Endodermal cell (in vitro differentiated cells): ENCODE results near the gene GALNT18. TPM values are rescaled to one million over a fixed set of nuclear protein-coding genes. Genes with fewer than 3 reads are reported as not detected.

ENCODE experiments used
- DNase-seq: peaks from one replicate; pipeline ENCODE4 v3.0.0-alpha.2; 2017
- H3K27ac ChIP-seq: 2 replicates; pipeline ENCODE4 v1.5.1; 2013; ENCODE audit warnings: mild to moderate bottlenecking, low read depth, low read length, moderate library complexity
- H3K27me3 ChIP-seq: 2 replicates; pipeline ENCODE4 v1.6.1; 2013; ENCODE audit warnings: mild to moderate bottlenecking, low read length, moderate library complexity; ENCODE audit not compliant: insufficient read depth, control insufficient read depth, poor library complexity, severe bottlenecking
- H3K36me3 ChIP-seq: 2 replicates; pipeline ENCODE4 v1.7.0; 2013; ENCODE audit warnings: mild to moderate bottlenecking, low read length, moderate library complexity; ENCODE audit not compliant: control insufficient read depth, insufficient read depth
- H3K4me1 ChIP-seq: one replicate; pipeline ENCODE4 v1.7.0; 2013; ENCODE audit warnings: low read length; ENCODE audit not compliant: control insufficient read depth, insufficient read depth
- H3K4me3 ChIP-seq: 2 replicates; pipeline ENCODE4 v1.5.1; 2013; ENCODE audit warnings: mild to moderate bottlenecking, low read length, moderate library complexity
- H3K9ac ChIP-seq: 2 replicates; pipeline ENCODE4 v1.6.1; 2013; ENCODE audit warnings: mild to moderate bottlenecking, low read length, moderate library complexity; ENCODE audit not compliant: poor library complexity, severe bottlenecking; ENCODE audit errors: extremely low read depth
- H3K9me3 ChIP-seq: 2 replicates; pipeline ENCODE4 v1.6.1; 2013; ENCODE audit warnings: mild to moderate bottlenecking, low read length, moderate library complexity; ENCODE audit not compliant: control insufficient read depth
- H3K27ac Mint-ChIP-seq: 2 replicates; pipeline ENCODE4 v1.8.0; 2020; ENCODE audit warnings: mixed read lengths
- H3K27me3 Mint-ChIP-seq: 2 replicates; pipeline ENCODE4 v1.8.0; 2021; ENCODE audit warnings: mild to moderate bottlenecking, mixed read lengths; ENCODE audit not compliant: insufficient read depth
- H3K36me3 Mint-ChIP-seq: 2 replicates; pipeline ENCODE4 v1.8.0; 2020; ENCODE audit warnings: low read depth, mixed read lengths
- H3K4me1 Mint-ChIP-seq: 2 replicates; pipeline ENCODE4 v1.8.0; 2020; ENCODE audit warnings: mixed read lengths
- H3K4me3 Mint-ChIP-seq: 2 replicates; pipeline ENCODE4 v1.8.0; 2020; ENCODE audit warnings: mild to moderate bottlenecking, moderate library complexity, mixed read lengths
- H3K9me3 Mint-ChIP-seq: 2 replicates; pipeline ENCODE4 v1.8.0; 2020; ENCODE audit warnings: mild to moderate bottlenecking, mixed read lengths
- WGBS, 2 experiments: methylation state at CpG; one replicate each; pipeline versions ENCODE4 v1.1.5 to v1.1.7; 2013; ENCODE audit warnings: missing lambda C conversion rate in 2 of 2, mixed read lengths in 1 of 2; ENCODE audit not compliant: insufficient coverage in 1 of 2, insufficient read length in 1 of 2; 5-methylcytosine and 5-hydroxymethylcytosine counted together
- total RNA-seq, 2 donors: library from RNA; stranded (reverse); fragmentation: NEBNext Ultra II Directional in 1 of 2; extraction: Animal tissue kit (Norgen Biotek cat#: 25700) in 1 of 2; gene quantifications; 2 replicates in 1 of 2; 3 replicates in 1 of 2; pipeline ENCODE4 v1.2.1, GENCODE V29; 2021
- TF ChIP-seq, protein P1 (sequence below): fragments of 200-600 bp; sonication (generic); conservative IDR thresholded peaks from 2 replicates; pipeline ENCODE4 v1.5.0; 2021; ENCODE audit warnings: antibody characterized with exemption, mild to moderate bottlenecking

Gene GALNT18
- total RNA-seq, 2 donors from 2014 or later: 5.1 to 9.9 TPM

DNA sequence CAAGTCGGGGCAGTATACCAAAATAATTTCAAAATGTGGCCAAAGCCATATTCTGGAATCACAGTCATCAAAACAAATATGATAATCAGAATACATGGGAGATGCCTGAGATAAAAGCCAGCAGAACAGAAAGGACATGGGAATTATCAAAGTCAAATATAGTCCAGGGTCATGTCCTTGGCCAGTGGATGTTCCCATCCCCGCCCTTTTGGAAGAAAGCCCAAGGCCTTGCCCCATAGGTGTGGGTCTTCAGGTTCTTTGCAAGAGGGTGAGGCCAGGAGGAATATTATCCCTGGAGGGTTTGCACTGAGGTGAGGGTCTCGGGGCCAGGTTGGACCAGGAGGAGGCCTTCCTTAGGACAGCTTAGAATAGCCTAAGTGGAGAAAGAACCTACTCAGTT lies 215.2 kb downstream of the GALNT18 start:
- Histone ChIP-seq H3K4me3 (no peak overlapping the region), H3K9me3 (no peaks in the 10 kb centered on the region), H3K27me3 (no peaks in the 10 kb centered on the region), H3K4me1 (peaks cover 9% of the 10 kb centered on the region), H3K9ac (no peak overlapping the region), H3K36me3 (no peaks in the 10 kb centered on the region), H3K27ac (no peak overlapping the region)
- no peak overlapping the region for H3K27ac Mint-ChIP-seq
- 67 to 86% methylated on average over 1 to 3 of the region's 3 CpGs for WGBS, 2 experiments
- TF ChIP-seq, protein P1, sequence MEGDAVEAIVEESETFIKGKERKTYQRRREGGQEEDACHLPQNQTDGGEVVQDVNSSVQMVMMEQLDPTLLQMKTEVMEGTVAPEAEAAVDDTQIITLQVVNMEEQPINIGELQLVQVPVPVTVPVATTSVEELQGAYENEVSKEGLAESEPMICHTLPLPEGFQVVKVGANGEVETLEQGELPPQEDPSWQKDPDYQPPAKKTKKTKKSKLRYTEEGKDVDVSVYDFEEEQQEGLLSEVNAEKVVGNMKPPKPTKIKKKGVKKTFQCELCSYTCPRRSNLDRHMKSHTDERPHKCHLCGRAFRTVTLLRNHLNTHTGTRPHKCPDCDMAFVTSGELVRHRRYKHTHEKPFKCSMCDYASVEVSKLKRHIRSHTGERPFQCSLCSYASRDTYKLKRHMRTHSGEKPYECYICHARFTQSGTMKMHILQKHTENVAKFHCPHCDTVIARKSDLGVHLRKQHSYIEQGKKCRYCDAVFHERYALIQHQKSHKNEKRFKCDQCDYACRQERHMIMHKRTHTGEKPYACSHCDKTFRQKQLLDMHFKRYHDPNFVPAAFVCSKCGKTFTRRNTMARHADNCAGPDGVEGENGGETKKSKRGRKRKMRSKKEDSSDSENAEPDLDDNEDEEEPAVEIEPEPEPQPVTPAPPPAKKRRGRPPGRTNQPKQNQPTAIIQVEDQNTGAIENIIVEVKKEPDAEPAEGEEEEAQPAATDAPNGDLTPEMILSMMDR: no peak
- no peaks in the 10 kb centered on the region for H3K36me3 Mint-ChIP-seq
- no peaks in the 10 kb centered on the region for H3K9me3 Mint-ChIP-seq
- H3K4me3 Mint-ChIP-seq: no peak overlapping the region
- peaks cover 11% of the 10 kb centered on the region for H3K4me1 Mint-ChIP-seq
- peaks cover 25% of the 10 kb centered on the region for H3K27me3 Mint-ChIP-seq
- DNase-seq: no peak

DNA sequence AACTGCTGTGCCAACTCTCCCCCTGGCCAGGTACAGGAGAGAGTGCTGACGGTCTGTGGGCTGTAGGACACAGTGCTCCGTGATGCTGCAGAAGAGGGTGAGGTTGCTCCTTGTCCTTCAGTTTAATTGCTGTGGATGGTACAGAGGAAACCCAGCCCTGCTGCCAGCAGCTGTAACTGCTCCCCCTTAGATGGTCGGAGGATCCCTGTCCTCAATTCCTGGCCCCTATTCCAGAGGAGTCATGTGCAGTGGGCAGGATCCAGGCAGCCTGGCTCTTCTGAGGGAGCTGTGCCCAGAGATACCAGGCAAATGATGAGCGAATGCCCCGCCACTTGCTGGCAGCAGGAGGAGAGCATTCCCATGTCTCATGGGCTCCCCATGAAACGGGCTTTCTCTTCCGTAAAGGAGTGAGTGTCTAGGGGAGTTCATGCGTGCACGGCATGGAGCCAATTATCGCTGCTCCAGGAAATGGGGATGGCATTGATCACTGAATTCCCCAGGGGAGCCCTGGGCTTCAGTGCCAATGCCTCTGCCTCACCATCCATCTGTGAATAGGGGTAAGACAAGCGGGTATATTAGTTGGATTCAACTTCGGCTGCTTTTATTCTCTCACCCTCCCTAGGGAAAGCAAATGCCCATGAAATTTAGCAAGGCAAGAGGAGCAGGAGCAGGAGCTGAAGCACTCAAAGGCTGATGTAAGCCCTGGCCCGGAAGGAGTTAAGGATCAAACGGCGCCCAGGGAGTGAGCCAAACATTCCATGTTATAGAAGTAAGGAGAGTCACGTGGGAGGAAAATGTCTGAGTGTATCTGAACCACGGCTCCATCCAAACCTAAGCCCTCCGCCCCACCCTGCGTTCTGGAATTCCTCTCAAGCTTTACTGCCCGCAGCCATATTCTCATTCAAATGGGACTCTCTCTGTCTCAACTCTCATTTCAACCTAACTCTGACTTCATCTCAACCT lies 217.8 kb downstream of the GALNT18 start:
- Mint-ChIP-seq H3K4me1 (peaks cover 1% of the 10 kb centered on the region), H3K36me3 (no peaks in the 10 kb centered on the region), H3K4me3 (no peak overlapping the region), H3K9me3 (no peaks in the 10 kb centered on the region), H3K27me3 (peaks cover 33% of the 10 kb centered on the region), H3K27ac (no peak overlapping the region)
- TF ChIP-seq, protein P1: no peak
- no peak for DNase-seq
- H3K4me1 ChIP-seq: no peaks in the 10 kb centered on the region
- WGBS, 2 experiments: 62 to 78% methylated on average over 8 to 20 of the region's 20 CpGs
- no peak overlapping the region for H3K9ac ChIP-seq
- H3K27ac ChIP-seq: no peak overlapping the region
- no peak overlapping the region for H3K4me3 ChIP-seq
- H3K27me3 ChIP-seq: no peaks in the 10 kb centered on the region
- no peaks in the 10 kb centered on the region for H3K9me3 ChIP-seq
- H3K36me3 ChIP-seq: no peaks in the 10 kb centered on the region

DNA sequence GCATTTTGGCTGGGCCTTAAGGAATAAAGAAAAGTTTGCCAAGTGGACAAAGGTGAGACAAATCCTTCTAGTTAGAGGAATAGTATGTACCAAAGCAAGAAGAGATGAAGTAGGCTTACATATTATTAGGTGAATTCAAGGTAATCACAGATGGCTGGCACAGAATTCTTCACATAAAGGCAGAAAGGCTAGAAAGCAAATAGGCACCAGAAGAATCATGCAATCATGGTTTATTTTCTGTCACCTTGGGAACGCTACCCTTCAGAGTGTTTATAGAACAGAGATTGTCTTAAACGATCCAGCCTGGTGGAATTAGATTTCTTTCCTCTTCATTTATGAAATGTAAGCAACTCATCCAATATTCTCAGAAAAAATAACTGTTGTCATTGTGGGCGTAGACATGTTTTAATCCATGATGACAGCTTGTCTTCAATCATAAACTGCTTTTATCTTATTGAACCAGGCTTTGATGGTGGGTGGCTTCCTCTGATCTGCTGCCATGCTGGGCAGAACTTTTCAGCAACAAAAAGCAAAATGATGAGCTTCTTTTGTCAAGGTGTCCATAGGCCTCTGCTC lies 219.8 kb downstream of the GALNT18 start:
- no peaks in the 10 kb centered on the region for H3K36me3 Mint-ChIP-seq

More for the DNA sequence above, 219.8 kb downstream of the GALNT18 start:
- no peak for DNase-seq
- Mint-ChIP-seq H3K27ac (no peak overlapping the region), H3K27me3 (peaks cover 51% of the 10 kb centered on the region), H3K9me3 (no peaks in the 10 kb centered on the region), H3K4me3 (no peak overlapping the region), H3K4me1 (peaks cover 2% of the 10 kb centered on the region)
- Histone ChIP-seq H3K36me3 (no peaks in the 10 kb centered on the region), H3K4me3 (no peak overlapping the region), H3K4me1 (no peaks in the 10 kb centered on the region), H3K27ac (no peak overlapping the region), H3K9me3 (no peaks in the 10 kb centered on the region), H3K9ac (no peak overlapping the region), H3K27me3 (peaks cover 7% of the 10 kb centered on the region)
- WGBS, 2 experiments: 86 to 100% methylated on average over 2 to 3 of the region's 3 CpGs
- TF ChIP-seq, protein P1: no peak
